ENCODE results near the gene EIF3D.

EIF3D gene

GRCh38 chr22:36475341-36475740 is 53.6 kb downstream of the EIF3D start:
- no peak for TF ChIP-seq CTCF (IDR thresholded peaks at IDR 0.05; ENCODE audit: low read depth, low read length, missing control alignments)
- H3K4me3 ChIP-seq (replicated peaks; ENCODE audit: low read depth, low read length): no peak overlapping the region
- DNase-seq (ENCODE audit: extremely low read depth, low read depth): no peak

- no peak for DNase-seq (ENCODE audit: extremely low read depth, low read depth)
- no peak overlapping the region for H3K4me3 ChIP-seq (replicated peaks; ENCODE audit: low read depth, low read length)
- no peak for TF ChIP-seq CTCF (IDR thresholded peaks at IDR 0.05; ENCODE audit: low read depth, low read length, missing control alignments)
Measured at GRCh38 chr22:36472689-36473088, 56.3 kb downstream of the EIF3D start.

GRCh38 chr22:36471341-36471821 is 57.6 kb downstream of the EIF3D start:
- H3K4me3 ChIP-seq (replicated peaks; ENCODE audit: low read depth, low read length): no peak overlapping the region
- no peak for TF ChIP-seq CTCF (IDR thresholded peaks at IDR 0.05; ENCODE audit: low read depth, low read length, missing control alignments)
- DNase-seq (ENCODE audit: extremely low read depth, low read depth): no peak

- DNase-seq (ENCODE audit: extremely low read depth, low read depth): no peak
- no peak for TF ChIP-seq CTCF (IDR thresholded peaks at IDR 0.05; ENCODE audit: low read depth, low read length, missing control alignments)
- H3K4me3 ChIP-seq (replicated peaks; ENCODE audit: low read depth, low read length): no peak overlapping the region
Measured at GRCh38 chr22:36470994-36471331, 58.0 kb downstream of the EIF3D start.

GRCh38 chr22:36470162-36470993 is 58.6 kb downstream of the EIF3D start:
- H3K4me3 ChIP-seq (replicated peaks; ENCODE audit: low read depth, low read length): no peak overlapping the region
- peak; percentile 99 for TF ChIP-seq CTCF (IDR thresholded peaks at IDR 0.05; ENCODE audit: low read depth, low read length, missing control alignments)
- DNase-seq (ENCODE audit: extremely low read depth, low read depth): peak; percentile 80

- no peak for TF ChIP-seq CTCF (IDR thresholded peaks at IDR 0.05; ENCODE audit: low read depth, low read length, missing control alignments)
- no peak for DNase-seq (ENCODE audit: extremely low read depth, low read depth)
- no peak overlapping the region for H3K4me3 ChIP-seq (replicated peaks; ENCODE audit: low read depth, low read length)
Measured at GRCh38 chr22:36469094-36469710, 59.8 kb downstream of the EIF3D start.
